Germinal center (tissue), 1 donor: ENCODE measurements around the gene TATDN2.
"Not testable (repeated sequence)": the region's sequence is repeated elsewhere in the genome, so short reads cannot be mapped to it uniquely, and the experiment has no call there.

Experiments
- DNase-seq: peaks from one replicate; pipeline ENCODE4 v3.0.0; 2012; ENCODE audit warnings: mixed read lengths, low spot score

The TATDN2 gene

DNA sequence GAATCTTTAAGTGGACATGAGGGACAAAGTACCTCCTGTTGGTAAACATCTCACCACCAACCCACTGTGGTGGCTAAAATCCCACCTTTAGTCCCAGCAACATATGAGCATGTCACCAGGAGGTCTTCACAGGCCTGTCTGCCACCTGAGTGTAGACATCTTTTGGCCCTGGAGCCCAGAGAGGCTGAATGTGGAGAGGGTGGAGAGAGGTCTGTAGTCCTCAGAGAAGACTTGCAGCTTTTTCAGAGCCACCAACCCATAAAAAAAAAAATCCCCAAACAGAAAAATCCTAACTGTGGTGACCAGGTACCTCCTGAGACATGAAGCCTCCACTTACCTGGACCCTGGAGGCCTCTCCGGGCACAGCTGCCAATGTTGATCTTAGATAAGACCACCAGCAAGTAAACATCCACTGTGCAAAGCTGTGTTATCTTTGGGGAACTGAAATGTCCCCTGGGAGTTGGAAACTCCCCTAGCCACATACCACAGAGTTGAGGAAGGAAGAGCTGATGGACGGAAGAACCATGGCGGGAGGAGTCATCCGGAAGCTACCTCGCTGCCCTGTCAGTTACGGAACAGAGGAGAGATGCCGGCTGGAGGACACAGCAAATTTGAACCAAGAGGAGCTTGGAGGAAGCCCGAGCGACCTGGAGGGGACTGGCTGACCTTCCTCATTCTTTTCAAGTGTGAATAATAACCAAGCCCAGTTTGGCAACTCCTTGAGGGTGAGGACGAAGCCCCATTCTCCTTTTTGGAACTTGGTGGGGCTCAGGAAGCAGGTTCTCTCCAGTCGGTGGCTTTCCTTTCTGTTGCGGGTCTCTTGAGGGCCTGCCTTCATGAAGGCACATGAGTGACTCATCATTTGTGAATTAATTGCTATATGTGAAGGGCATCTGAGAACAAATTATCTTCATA, 44.5 kb downstream of the TATDN2 start, which contains the start of gene GHRL:
Gene GHRL (minus strand): TSS at position 443 of the 915 bp plus-strand sequence. CDS start 2,767 bp downstream, outside the sequence.
- DNase-seq = peak; percentile 78

DNA sequence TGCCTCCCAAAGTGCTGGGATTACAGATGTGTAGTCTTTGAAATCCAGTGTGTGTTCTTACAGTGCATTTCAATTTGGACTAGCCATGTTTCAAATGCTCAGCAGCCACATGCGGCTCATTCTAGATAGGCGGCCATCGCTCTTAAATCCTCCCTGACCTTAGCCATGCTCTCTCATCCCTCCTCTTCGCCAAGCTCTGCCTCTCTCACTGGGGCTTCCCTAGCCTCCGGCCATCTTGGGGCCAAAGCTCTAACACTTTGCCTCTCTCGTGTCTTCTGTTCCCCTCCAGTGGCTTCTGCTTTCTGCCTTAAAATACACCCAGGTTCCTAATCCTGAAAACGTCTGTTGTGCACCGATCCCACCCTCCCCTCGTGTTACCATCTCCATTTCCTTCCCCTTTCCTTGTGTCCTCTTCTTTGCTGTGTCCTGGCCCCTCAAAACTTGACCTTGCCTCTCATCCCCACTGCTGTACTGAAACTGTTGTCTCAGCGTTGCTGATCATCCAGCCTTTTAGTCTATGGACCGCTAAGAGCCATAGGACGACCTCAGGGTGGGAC, 45.8 kb downstream of the TATDN2 start:
- DNase-seq = no peak

DNA sequence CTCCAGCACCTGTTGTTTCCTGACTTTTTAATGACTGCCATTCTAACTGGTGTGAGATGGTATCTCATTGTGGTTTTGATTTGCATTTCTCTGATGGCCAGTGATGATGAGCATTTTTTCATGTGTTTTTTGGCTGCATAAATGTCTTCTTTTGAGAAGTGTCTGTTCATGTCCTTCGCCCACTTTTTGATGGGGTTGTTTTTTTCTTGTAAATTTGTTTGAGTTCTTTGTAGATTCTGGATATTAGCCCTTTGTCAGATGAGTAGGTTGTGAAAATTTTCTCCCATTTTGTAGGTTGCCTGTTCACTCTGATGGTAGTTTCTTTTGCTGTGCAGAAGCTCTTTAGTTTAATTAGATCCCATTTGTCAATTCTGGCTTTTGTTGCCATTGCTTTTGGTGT, 49.8 kb downstream of the TATDN2 start:
- not testable (repeated sequence) for DNase-seq

DNA sequence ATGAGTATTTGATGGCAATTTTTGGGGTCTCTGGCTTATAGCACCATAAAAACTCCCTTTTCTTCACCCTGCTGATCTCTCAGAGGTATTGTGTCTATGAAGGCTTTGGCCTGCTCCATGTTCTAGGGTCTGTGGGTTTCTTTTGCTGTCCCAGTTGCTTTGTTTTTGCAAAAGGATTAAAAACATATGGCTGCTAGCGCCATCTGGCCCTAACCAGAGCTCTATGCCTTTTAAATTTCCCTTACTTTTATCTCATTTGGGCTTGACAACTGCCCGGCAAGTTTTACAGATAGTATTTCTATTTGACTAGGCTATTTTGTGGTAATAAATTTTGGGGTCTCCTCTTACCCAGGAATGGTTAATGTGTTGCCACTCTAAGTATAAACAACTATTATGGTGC, 50.9 kb downstream of the TATDN2 start:
- DNase-seq = no peak

DNA sequence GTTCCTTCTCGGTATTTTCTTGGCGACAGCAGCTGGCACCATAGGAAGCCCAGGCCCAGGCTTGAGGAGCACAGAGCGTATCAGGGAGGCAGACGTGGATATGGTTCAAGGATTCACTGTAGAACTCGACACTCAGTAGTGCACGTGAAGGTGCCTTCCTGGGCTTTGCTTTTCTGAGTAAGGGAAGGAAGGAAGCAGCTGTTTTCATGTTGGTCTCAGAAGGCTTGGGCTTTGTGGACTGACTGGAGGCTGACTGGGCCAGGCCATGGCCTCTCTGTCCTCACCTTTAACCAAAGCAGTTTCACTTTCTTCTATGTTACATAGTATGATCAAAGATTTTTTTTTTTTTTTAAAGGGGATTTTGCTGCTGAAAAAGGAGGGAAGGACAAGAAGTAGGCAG, 51.4 kb downstream of the TATDN2 start:
- no peak for DNase-seq

DNA sequence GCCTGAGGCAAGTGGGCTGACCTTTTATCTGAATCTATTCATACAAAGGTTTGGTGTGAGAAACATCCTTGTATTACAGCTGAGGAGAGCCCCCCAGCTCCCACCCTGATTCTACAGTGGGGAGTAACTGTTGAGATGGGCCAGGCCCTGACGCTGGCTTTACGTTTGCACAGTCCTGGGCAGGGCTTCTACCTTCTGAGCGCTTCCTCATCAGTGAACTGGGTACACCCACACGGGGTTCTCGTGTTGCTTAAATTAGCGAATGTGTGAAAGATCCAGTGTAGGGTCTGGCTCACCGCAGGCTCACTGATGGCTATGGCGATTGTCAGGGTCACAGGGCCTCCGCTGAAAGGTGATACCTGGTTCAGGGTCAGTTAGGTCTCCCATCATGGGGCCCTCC, 51.8 kb downstream of the TATDN2 start:
- DNase-seq = no peak

DNA sequence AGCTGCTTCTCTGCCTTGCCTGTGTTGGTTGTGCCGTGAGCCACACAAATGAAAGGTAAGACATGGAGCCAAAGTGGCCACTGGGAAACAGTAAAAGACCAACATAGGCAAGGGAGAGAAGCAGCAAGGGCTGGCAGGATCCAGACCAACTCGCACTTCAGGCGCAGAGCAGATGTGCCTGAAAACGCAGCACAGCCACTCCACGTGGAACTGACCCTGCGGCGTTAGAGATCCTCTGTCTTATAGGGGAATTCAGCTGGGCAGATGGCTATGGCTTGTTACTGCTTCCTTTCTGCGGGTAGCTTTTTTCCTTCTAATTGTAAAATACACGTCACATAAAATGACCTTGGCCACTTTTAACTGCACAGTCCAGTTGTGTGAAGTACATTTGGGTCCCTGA, 54.8 kb downstream of the TATDN2 start:
- DNase-seq = no peak

DNA sequence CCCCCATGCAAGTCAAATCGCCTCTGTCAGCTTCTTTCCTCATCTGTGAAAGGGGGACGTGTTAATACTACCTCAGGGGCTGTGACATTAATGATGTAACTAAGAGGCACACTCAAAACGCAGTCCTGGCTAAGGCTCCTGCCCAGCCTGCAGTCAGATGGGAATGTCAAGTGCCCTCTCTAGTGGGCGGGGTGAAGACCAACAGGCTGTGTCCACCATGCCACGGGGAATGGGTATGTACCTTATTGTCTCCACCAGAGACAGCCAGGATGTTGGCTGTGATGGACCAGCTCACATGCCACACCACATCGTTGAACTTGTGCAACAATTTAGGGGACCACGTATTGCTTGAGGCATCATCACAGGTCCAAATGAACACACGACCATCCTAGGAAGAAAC, 55.5 kb downstream of the TATDN2 start:
- no peak for DNase-seq

DNA sequence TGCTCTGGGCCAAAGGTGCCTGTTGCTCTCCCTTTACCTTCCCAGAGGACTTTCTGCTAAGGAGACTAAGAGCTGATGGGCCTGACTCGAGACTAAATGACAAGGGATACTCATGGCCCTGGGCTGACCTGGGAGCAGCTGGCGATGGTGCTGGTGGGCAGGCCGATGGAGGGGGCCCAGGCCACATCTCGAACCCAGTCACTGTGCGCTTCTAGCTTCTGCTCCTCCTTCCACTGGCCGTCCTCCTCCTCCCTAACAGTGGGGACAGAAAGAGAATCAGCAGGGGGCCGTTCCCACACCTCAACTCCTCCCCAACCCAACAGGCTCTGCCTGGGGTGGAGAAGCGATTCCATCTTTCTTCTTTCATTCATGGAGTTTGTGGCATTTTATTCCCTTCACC, 56.6 kb downstream of the TATDN2 start:
- no peak for DNase-seq

DNA sequence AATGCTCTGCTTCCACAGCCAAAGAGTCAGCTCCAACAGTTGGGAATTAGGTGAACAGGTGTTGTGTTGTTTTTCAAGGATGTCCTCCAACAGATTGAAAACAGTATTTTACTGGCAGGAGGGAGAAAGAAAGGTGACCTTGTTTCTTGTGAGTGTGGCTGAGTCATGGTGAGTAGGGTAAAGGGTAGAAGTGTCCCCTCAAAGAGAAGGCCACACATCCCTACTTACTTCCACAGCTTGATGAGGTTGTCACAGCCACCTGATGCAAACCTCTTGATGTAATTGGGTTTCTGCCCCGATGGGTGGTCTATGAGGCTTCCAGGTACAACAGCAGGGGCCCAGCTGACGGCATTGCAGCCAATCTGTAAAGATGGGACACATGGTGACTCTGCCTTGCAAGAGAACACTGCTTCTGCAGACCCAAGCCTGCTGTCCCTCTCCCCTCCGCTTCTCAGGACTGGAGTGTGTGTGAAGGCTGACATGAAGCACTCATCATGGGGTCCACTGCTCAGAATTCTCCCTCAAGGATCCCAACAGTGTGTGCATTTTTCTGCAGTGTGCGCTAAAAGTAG, 57.2 kb downstream of the TATDN2 start:
- no peak for DNase-seq

DNA sequence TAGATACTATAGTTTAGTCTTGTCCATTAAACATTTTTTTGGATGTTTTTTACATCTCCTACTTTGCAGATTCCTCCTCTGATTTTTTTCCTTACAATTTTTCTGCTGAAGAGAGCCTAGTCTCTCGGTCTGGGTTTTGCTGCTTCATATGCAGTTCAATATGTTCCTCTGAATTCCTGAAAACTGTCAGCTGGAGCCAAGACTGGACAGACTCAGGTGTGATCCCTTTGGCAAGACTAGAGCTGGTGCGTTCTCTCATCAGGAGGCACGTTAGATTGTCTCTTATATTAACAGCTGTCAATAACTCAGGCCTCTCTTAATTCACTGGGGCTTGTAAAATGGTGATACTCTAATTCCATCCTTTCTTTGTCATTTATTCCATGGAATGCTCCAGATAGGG, 57.9 kb downstream of the TATDN2 start:
- no peak for DNase-seq

DNA sequence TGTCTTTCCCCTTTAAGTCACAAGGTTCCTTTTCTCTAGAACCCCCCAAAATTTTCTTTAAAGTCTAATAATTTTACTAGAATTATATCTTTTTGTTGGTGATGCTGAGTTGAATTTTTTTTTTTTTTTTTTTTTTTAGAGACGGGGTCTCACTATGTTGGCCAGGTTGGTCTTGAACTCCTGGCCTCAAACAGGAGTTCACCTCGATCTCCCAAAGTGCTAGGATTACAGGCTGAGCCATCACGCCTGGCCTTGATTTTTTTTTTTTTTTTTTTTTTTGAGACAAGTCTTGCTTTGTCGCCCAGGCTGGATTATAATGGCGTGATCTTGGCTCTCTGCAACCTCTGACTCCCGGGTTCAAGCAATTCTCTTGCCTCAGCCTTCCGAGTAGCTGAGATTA, 60.4 kb downstream of the TATDN2 start:
- no peak for DNase-seq

DNA sequence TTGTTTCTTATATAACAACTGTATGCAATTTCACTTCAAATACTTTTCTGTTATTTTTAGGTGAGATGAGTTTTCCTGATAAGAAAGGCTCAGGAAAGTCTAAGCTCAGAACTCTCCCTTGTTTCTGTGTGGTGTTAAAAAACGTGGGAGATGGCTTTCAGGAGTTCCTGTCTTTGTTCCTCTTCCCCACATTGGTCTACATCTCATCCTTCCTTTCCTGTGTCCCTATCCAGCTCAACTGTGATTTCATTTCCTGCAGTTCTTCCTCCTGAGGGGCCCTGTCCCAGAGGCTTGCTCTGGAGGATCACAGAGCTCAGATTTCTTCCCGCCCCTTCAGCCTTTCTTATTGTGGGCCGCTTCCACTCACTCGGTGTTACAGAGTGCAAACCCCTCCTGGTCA, 61.5 kb downstream of the TATDN2 start:
- DNase-seq = no peak

DNA sequence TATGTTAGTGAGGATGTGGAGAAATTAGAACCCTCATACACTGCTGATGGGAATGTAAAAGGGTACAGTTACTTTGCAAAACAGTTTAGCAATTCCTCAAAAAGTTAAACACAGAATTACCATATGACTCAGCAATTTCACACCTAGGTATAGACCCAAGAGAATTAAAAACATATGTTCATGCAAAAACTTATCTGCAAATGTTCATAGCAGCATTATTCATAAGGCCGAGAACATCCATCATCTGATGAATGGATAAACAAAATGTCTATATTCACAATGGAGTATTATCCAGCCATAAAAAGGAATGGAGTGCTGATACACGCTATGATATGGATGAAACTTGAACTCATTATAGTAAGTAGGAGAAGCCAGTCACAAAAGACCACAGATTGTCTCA, 62.3 kb downstream of the TATDN2 start:
- DNase-seq = no peak

DNA sequence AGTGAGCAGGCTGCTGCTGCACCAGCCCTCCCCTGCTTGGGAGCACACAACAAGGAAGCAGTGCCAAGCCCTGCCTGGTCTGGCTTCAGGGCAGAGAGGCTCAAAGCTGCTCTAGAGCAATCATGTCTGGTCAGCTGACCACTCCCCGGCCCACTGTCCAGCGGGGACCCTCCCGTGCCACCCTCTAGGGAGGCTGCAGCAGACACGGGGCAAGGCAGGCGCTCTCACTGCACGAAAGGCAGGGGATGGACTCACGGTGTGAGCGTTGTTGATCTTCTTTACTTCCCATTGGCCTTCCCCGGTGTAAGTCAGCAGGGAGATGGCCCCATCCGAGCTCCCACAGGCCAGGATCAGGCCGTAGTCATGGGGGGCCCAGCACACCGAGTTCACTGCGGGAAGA, 63.5 kb downstream of the TATDN2 start:
- DNase-seq = no peak

DNA sequence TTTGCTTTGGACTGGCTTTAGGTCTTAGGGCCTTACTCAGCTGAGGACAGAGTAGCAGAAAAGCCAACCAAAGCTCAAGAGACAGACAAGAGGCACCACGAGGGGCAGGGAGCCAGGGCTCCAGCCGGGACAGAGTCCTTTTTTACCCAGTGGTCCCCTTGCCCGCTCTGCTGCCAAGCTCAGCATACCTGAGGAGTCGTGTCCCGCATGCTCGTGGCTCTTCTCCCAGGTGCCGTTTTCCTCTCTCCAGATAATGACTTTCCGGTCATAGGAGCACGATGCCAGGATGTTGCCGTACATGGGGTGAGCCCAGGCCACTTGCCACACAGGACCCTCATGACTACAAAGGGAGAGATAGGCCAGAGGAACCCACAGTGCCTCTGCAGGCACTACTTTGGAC, 64.1 kb downstream of the TATDN2 start:
- no peak for DNase-seq

DNA sequence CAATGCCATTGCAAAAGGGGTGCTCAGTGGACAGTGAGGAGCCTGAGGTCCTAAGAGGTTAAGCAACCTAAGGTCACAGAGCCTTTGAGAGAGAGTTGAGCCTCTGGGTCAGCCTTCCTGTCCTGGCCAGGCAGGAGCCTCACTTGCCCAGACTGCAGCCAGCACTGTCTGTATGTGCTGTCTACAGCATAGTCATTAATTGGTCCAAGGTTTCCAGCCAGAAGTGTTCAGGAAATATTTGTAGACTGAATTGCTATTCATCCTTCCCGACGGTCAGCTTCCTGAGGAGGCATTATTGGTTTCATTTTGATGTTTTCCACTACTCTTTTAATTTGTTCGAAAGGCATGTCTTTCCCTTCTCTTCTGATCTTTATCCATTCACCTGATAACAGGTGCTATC, 64.6 kb downstream of the TATDN2 start:
- DNase-seq = no peak

DNA sequence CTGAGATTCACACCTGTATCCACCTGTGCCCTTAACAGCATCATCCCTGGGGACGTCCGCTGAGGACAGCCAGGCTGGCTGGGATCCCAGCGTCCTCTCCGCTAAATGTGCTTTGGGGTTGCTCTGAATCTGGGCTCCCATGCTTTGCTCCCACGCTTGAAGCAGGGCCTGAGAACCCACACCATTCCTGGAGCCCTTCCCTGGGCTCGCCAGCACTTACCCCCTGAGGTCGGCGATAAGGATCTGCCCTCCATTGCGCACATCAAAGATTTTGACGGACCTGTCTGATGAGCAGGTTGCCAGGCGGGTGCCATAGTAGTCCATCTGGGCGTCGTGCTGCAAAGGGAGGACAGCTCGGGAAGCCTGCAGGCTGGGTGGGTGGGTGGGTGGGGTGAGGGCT, 66.8 kb downstream of the TATDN2 start:
- no peak for DNase-seq

DNA sequence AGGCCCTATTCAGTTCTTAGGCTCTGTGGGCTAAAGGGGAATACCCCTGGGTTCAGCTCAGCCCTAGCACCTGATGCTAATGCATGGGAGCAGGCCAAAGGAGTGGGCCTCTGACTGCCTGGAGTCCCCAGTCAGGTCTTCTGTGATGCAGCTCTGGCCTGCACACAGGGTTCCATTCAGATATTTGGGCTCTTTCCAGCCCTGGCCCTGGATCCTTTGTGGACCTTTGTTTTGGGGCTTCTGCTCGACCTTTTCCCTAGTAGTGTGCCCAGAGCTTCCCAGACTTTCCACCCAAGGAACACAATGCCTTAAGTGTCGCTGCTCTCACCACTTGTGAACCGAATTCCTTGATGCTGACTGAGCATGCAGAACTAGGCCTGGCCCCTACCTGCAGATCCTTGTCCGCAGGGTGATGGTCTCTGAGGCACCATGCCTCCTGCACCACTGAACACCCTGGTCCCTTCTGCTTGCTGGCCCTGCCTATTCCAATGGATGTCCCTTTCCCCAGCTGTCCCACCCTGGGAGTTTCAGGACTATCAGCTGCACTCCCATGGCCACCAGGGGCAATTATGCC, 67.6 kb downstream of the TATDN2 start:
- no peak for DNase-seq

DNA sequence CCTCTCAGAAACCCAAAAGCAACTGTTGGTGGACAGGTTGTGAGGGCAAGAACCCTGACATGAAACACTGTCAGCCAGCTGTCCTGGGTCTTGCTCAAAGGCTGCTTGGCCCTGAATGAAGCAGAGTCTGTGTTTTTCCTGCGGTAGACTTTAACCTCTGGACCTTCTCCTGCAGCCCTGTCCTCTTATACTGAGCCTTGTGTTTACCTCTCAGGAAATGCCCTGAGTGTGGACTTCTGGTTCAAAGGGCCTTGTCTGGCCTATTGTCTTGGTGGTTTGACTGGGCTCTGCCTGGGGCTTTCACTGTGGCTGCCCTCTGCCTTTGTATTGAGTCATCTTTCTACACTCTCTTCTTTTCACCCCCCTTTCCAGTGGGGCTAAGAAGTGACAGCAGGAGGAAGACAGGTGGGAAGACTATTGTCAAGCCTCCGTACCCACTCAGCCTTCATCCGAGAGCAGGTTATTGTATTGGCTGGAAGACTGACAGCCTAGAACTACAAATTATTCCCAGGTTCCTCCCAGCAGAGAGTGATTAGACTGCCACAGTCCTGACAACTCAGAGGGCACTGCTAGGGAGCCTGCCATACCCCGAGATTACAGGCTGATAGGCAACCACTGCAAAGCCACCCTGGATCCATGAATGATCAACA, 69.2 kb downstream of the TATDN2 start:
- no peak for DNase-seq

DNA sequence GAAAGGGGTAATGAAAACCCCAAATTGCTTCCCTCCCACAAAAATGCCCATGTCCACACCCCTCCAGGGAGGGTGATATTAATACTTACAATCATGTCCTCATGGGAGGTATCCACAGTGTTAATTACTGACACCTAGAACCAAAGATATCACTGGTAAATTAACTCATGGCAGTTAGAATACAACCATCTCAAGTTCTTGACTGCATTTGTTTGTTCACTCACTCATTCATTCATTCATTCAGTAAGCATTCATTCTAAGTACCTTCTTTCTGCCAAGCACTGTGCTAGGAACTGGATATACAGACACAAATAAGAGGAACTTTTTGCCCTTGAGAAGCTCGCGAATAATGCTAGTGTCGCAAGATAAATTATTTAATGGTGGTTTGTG, 69.7 kb downstream of the TATDN2 start:
- no peak for DNase-seq

DNA sequence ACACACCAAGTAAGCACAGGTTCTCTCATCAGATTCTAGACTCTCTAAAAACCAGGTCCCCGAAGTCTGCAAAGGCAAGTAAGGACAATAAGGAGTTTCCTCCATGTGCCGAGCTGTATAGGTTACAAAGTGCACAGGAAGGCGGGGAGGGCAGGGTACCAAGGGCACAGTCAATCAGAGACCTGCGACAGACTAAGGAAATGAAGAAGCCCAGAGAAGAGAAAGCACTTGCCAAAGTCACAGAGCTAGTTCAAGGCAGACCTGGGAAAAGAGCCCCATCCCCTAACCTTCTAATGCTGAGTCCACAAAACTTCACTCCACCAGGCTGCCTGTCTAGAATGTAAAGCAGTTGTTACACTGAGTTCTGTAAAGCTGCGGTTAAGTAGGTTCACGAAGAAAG, 71.0 kb downstream of the TATDN2 start:
- no peak for DNase-seq

DNA sequence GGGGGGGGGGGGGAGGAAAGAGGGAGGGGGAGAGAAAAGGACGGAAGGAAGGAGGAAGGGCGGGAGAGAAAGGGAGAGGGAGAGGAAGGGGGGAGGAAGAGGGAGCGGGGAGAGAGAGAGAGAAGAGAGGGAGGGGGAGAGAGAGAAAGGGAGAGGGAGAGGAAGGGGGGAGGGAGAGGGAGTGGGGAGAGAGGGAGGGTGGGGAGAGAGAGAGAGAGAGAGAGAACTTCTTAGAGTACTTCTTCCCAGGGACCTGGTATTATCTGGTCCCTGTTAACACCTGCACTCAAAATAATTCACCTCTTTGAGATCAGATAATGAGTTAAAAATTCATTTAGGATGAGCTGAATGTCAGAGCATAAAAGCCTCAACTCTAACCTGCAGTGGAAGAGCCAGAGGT, 71.5 kb downstream of the TATDN2 start:
- no peak for DNase-seq
